Neural cell (in vitro differentiated cells): ENCODE results near the gene ADGRG6.
A peak's percentile ranks its signal among the peaks of the same experiment; 100 is the strongest.

Experiments used
- CTCF ChIP-seq: fragments of 450-650 bp; IDR thresholded peaks from 2 replicates; pipeline ENCODE4 v1.5.1; 2014; ENCODE audit warnings: antibody characterized with exemption, mild to moderate bottlenecking, moderate library complexity; ENCODE audit not compliant: poor library complexity, severe bottlenecking
- POLR2AphosphoS5 ChIP-seq: IDR thresholded peaks from 2 replicates; pipeline ENCODE4 v1.6.1; 2012

- TF ChIP-seq POLR2AphosphoS5 (peak; percentile 62), CTCF (no peak)
Observed at GRCh38 chr6:142297996-142298753, 3.6 kb upstream of the ADGRG6 start.
